HCT116 (cell line): Measurements from ENCODE around the gene DDX41.

Experiments
- ELF1 ChIP-seq: IDR thresholded peaks from 2 replicates; pipeline ENCODE4 v1.6.1; 2012; ENCODE audit warnings: low read depth, borderline replicate concordance
- EZH2phosphoT487 ChIP-seq: fragments of 200-600 bp; IDR thresholded peaks from 2 replicates; pipeline ENCODE4 v1.6.1; 2018; ENCODE audit warnings: antibody characterized with exemption, borderline replicate concordance
- POLR2A ChIP-seq: IDR thresholded peaks from 2 replicates; pipeline ENCODE4 v1.7.0; 2011; ENCODE audit warnings: borderline replicate concordance; ENCODE audit not compliant: insufficient read depth, insufficient read length; ENCODE audit errors: extremely low read depth
- POLR2AphosphoS5 ChIP-seq: IDR thresholded peaks from 2 replicates; pipeline ENCODE4 v1.6.1; 2011; ENCODE audit warnings: mild to moderate bottlenecking, low read depth, low read length, moderate library complexity
- RAD21 ChIP-seq: IDR thresholded peaks from 2 replicates; pipeline ENCODE4 v1.6.1; 2012; ENCODE audit warnings: low read depth, mild to moderate bottlenecking
- SIN3A ChIP-seq: IDR thresholded peaks from 2 replicates; pipeline ENCODE4 v1.6.1; 2012; ENCODE audit warnings: low read depth
- SP1 ChIP-seq: IDR thresholded peaks from 2 replicates; pipeline ENCODE4 v1.6.1; 2012; ENCODE audit warnings: low read depth
- ZFX ChIP-seq: fragments of 450-650 bp; IDR thresholded peaks from 2 replicates; pipeline ENCODE4 v1.6.1; 2017
- TF ChIP-seq, protein P1 (sequence below), 3 experiments: fragments of 200-600 bp in 1 of 3; sonication (generic) in 1 of 3; IDR thresholded peaks in 2 of 3; conservative IDR thresholded peaks in 1 of 3; 2 replicates each; pipeline ENCODE4 v1.5.1; 2012 to 2017; ENCODE audit warnings: low read depth in 2 of 3, low read length in 2 of 3, antibody characterized with exemption in 1 of 3, borderline replicate concordance in 1 of 3, control low read depth in 1 of 3, mild to moderate bottlenecking in 1 of 3, mixed read lengths in 1 of 3, mixed run types in 1 of 3, moderate library complexity in 1 of 3; ENCODE audit not compliant: insufficient read depth in 1 of 3
- TF ChIP-seq, protein P2 (sequence below): IDR thresholded peaks from 2 replicates; pipeline ENCODE4 v1.6.1; 2012
- TF ChIP-seq, protein P3 (sequence below): IDR thresholded peaks from 2 replicates; pipeline ENCODE4 v1.6.1; 2011; ENCODE audit warnings: mild to moderate bottlenecking, low read length, moderate library complexity; ENCODE audit not compliant: insufficient replicate concordance; ENCODE audit errors: extremely low read depth

DNA sequence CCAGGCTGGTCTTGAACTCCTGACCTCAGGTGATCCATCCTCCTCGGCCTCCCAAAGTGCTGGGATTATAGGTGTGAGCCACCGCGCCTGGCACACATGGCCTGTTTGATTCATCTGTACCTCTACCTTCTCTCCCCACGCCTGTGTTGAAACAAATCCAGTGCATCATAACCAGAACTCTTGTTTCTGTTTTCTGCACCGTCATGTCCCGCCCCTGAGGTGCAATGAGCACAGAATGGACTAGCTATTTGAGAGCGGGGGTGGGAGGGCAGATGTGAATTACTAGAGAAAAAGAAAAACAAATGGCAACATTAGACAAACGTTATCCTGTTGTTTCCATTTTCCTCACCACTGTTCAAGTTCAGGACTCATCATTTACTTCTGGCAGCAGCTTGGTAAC is 48.3 kb upstream of the DDX41 start:
- TF ChIP-seq ZFX (no peak), POLR2AphosphoS5 (no peak), SIN3A (no peak), POLR2A (no peak), EZH2phosphoT487 (no peak), RAD21 (no peak), SP1 (no peak), ELF1 (no peak)
- TF ChIP-seq, protein P1, sequence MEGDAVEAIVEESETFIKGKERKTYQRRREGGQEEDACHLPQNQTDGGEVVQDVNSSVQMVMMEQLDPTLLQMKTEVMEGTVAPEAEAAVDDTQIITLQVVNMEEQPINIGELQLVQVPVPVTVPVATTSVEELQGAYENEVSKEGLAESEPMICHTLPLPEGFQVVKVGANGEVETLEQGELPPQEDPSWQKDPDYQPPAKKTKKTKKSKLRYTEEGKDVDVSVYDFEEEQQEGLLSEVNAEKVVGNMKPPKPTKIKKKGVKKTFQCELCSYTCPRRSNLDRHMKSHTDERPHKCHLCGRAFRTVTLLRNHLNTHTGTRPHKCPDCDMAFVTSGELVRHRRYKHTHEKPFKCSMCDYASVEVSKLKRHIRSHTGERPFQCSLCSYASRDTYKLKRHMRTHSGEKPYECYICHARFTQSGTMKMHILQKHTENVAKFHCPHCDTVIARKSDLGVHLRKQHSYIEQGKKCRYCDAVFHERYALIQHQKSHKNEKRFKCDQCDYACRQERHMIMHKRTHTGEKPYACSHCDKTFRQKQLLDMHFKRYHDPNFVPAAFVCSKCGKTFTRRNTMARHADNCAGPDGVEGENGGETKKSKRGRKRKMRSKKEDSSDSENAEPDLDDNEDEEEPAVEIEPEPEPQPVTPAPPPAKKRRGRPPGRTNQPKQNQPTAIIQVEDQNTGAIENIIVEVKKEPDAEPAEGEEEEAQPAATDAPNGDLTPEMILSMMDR (IDR thresholded peaks at IDR 0.05 in 2 of 3, conservative IDR thresholded peaks at IDR 0.05 in 1 of 3; ENCODE audit: borderline replicate concordance in 1 of 3, insufficient read depth in 1 of 3, low read depth in 2 of 3, low read length in 2 of 3) = no peak
- TF ChIP-seq, protein P2, sequence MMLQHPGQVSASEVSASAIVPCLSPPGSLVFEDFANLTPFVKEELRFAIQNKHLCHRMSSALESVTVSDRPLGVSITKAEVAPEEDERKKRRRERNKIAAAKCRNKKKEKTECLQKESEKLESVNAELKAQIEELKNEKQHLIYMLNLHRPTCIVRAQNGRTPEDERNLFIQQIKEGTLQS = no peak
- TF ChIP-seq, protein P3, sequence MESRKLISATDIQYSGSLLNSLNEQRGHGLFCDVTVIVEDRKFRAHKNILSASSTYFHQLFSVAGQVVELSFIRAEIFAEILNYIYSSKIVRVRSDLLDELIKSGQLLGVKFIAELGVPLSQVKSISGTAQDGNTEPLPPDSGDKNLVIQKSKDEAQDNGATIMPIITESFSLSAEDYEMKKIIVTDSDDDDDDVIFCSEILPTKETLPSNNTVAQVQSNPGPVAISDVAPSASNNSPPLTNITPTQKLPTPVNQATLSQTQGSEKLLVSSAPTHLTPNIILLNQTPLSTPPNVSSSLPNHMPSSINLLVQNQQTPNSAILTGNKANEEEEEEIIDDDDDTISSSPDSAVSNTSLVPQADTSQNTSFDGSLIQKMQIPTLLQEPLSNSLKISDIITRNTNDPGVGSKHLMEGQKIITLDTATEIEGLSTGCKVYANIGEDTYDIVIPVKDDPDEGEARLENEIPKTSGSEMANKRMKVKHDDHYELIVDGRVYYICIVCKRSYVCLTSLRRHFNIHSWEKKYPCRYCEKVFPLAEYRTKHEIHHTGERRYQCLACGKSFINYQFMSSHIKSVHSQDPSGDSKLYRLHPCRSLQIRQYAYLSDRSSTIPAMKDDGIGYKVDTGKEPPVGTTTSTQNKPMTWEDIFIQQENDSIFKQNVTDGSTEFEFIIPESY = no peak
